K562 (cell line): Measurements from ENCODE around the gene ZNF124. TPM values are rescaled to one million over a fixed set of nuclear protein-coding genes. Genes with fewer than 3 reads are reported as not detected.

Source experiments
- CREM ChIP-seq: IDR thresholded peaks from 2 replicates; pipeline ENCODE4 v1.6.1; 2014; ENCODE audit warnings: antibody characterized with exemption, low read depth
- DACH1 ChIP-seq: fragments of 450-650 bp; IDR thresholded peaks from 2 replicates; pipeline ENCODE4 v1.6.1; 2018; ENCODE audit not compliant: partially characterized antibody
- ESRRA ChIP-seq: fragments of 450-650 bp; IDR thresholded peaks from 2 replicates; pipeline ENCODE4 v1.6.1; 2014; ENCODE audit warnings: low read depth, mild to moderate bottlenecking, moderate library complexity, borderline replicate concordance
- ESRRB ChIP-seq: fragments of 250-450 bp; sonication (Bioruptor Pico); IDR thresholded peaks from 2 replicates; pipeline ENCODE4 v1.5.0; 2020; ENCODE audit warnings: mild to moderate bottlenecking, moderate library complexity, borderline replicate concordance
- GATAD2A ChIP-seq: fragments of 450-650 bp; IDR thresholded peaks from 2 replicates; pipeline ENCODE4 v1.6.1; 2017
- IRF2 ChIP-seq: sonication (generic); formaldehyde crosslinking; IDR thresholded peaks from 2 replicates; pipeline ENCODE4 v1.8.1; 2022; ENCODE audit warnings: mild to moderate bottlenecking, missing genetic modification reagents
- NFE2 ChIP-seq: IDR thresholded peaks from 2 replicates; pipeline ENCODE4 v1.6.1; 2014; ENCODE audit warnings: antibody characterized with exemption, low read depth
- NFIX ChIP-seq: fragments of 250-450 bp; sonication (Bioruptor Pico); IDR thresholded peaks from 2 replicates; pipeline ENCODE4 v1.4.0; 2020; ENCODE audit warnings: low read depth, mild to moderate bottlenecking, moderate library complexity
- SRF ChIP-seq, 2 experiments: fragments of 250-450, 450-650 bp in 1 of 2; sonication (Bioruptor Pico) in 1 of 2; sonication (generic) in 1 of 2; formaldehyde crosslinking; IDR thresholded peaks; 2 replicates each; pipeline versions ENCODE4 v1.5.0 to v1.5.1; 2020 to 2022; ENCODE audit warnings: mild to moderate bottlenecking in 1 of 2, missing genetic modification reagents in 1 of 2
- TEAD4 ChIP-seq, 2 experiments: sonication (generic) in 1 of 2; formaldehyde crosslinking in 1 of 2; IDR thresholded peaks; 2 replicates each; pipeline versions ENCODE4 v1.6.1 to v1.8.0; 2012 to 2022; ENCODE audit warnings: borderline replicate concordance in 1 of 2, inconsistent platforms in 1 of 2, low read length in 1 of 2, mild to moderate bottlenecking in 1 of 2, missing genetic modification reagents in 1 of 2
- ZNF263 ChIP-seq: sonication (generic); formaldehyde crosslinking; IDR thresholded peaks from 2 replicates; pipeline ENCODE4 v1.8.0; 2022; ENCODE audit warnings: mild to moderate bottlenecking, missing genetic modification reagents, borderline replicate concordance
- ZNF780A ChIP-seq: fragments of 250-450 bp; sonication (Bioruptor Pico); IDR thresholded peaks from 2 replicates; pipeline ENCODE4 v1.5.0; 2021; ENCODE audit warnings: mild to moderate bottlenecking
- polyA plus RNA-seq, 8 experiments: library from polyadenylated mRNA; depleted of rRNA in 4 of 8; stranded (reverse) in 5 of 8; unstranded in 3 of 8; fragments of >200 nt; fragmentation: Nextera tagmentation in 2 of 8; fragmentation: Illumina TruSeq in 1 of 8; extraction: Ambion mirVana in 2 of 8; extraction: Trizol in 1 of 8; gene quantifications; 2 replicates each; pipeline versions ENCODE4 v1.2.1 to v1.2.3, GENCODE V29; 2011 to 2014; ENCODE audit warnings: inconsistent platforms in 1 of 8, missing spikeins in 1 of 8
- total RNA-seq, 7 experiments: library from RNA; depleted of rRNA in 6 of 7; stranded (reverse); fragments of >200 nt in 6 of 7; fragmentation: Illumina TruSeq in 2 of 7; extraction: Trizol in 2 of 7; gene quantifications; 2 replicates each; pipeline versions ENCODE4 v1.2.1 to v1.2.3, GENCODE V29; 2011 to 2021; ENCODE audit warnings: low replicate concordance in 1 of 7
- TF ChIP-seq, protein P1 (sequence below): fragments of 450-650 bp; formaldehyde crosslinking; IDR thresholded peaks from 2 replicates; pipeline ENCODE4 v1.4.0; 2020; ENCODE audit warnings: mild to moderate bottlenecking, moderate library complexity
- TF ChIP-seq, protein P2 (sequence below): fragments of 250-450 bp; sonication (Bioruptor Pico); IDR thresholded peaks from 2 replicates; pipeline ENCODE4 v1.8.0; 2021; ENCODE audit warnings: moderate library complexity, mild to moderate bottlenecking, inconsistent platforms
- TF ChIP-seq, protein P3 (sequence below), 2 experiments: fragments of 450-650 bp in 1 of 2; sonication (generic) in 1 of 2; formaldehyde crosslinking in 1 of 2; IDR thresholded peaks; 2 replicates each; pipeline versions ENCODE4 v1.7.1 to v1.9.0; 2016 to 2022; ENCODE audit warnings: inconsistent platforms in 1 of 2, mild to moderate bottlenecking in 1 of 2, missing genetic modification reagents in 1 of 2

The ZNF124 gene
- total and polyA plus RNA-seq, 9 of the 15 experiments (the other 6 are each of a cell fraction or from before 2014, with no cell fraction given): 7.6 to 71.5 (median 20.2) TPM

DNA sequence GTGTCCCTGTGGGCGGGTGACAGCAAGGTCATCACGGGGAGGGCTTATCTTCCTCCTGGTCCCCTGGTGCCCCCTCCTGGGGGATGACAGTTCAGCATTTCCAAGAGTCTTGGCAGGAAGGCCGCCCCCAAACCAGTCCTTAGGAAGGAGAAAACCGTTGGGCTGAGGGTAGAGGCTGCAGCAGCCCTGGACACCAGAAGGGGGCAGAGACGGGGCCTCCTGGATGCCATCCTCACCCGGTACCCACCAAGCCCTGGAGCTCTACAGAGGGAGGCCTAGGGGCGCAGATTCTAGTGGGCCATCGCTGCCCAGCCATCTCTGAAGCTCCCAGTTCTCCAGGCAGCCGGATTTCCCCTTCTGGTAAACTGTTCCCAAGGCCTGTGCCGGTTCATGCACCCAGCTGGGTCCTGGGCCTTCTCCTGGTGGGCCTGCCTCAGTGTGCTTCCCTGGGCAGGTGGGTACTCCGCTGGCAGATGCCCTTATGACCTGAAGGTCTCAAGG lies 52.8 kb downstream of the ZNF124 start (continued):
- no peak for TF ChIP-seq ESRRB
- TF ChIP-seq NFIX: no peak
- TF ChIP-seq SRF (CRISPR knock-in tag; IDR thresholded peaks at IDR 0.05): no peak
- TF ChIP-seq, protein P1, sequence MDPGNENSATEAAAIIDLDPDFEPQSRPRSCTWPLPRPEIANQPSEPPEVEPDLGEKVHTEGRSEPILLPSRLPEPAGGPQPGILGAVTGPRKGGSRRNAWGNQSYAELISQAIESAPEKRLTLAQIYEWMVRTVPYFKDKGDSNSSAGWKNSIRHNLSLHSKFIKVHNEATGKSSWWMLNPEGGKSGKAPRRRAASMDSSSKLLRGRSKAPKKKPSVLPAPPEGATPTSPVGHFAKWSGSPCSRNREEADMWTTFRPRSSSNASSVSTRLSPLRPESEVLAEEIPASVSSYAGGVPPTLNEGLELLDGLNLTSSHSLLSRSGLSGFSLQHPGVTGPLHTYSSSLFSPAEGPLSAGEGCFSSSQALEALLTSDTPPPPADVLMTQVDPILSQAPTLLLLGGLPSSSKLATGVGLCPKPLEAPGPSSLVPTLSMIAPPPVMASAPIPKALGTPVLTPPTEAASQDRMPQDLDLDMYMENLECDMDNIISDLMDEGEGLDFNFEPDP (CRISPR knock-in tag): no peak
- 0 out of 2 replicates have a peak, but pooled peaks have one; percentile 6 for TF ChIP-seq CREM
- TF ChIP-seq, protein P2, sequence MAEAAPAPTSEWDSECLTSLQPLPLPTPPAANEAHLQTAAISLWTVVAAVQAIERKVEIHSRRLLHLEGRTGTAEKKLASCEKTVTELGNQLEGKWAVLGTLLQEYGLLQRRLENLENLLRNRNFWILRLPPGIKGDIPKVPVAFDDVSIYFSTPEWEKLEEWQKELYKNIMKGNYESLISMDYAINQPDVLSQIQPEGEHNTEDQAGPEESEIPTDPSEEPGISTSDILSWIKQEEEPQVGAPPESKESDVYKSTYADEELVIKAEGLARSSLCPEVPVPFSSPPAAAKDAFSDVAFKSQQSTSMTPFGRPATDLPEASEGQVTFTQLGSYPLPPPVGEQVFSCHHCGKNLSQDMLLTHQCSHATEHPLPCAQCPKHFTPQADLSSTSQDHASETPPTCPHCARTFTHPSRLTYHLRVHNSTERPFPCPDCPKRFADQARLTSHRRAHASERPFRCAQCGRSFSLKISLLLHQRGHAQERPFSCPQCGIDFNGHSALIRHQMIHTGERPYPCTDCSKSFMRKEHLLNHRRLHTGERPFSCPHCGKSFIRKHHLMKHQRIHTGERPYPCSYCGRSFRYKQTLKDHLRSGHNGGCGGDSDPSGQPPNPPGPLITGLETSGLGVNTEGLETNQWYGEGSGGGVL (CRISPR knock-in tag): no peak
- TF ChIP-seq NFE2: no peak
- TF ChIP-seq ZNF263 (CRISPR knock-in tag): no peak
- TF ChIP-seq GATAD2A: no peak
- TF ChIP-seq, protein P3, sequence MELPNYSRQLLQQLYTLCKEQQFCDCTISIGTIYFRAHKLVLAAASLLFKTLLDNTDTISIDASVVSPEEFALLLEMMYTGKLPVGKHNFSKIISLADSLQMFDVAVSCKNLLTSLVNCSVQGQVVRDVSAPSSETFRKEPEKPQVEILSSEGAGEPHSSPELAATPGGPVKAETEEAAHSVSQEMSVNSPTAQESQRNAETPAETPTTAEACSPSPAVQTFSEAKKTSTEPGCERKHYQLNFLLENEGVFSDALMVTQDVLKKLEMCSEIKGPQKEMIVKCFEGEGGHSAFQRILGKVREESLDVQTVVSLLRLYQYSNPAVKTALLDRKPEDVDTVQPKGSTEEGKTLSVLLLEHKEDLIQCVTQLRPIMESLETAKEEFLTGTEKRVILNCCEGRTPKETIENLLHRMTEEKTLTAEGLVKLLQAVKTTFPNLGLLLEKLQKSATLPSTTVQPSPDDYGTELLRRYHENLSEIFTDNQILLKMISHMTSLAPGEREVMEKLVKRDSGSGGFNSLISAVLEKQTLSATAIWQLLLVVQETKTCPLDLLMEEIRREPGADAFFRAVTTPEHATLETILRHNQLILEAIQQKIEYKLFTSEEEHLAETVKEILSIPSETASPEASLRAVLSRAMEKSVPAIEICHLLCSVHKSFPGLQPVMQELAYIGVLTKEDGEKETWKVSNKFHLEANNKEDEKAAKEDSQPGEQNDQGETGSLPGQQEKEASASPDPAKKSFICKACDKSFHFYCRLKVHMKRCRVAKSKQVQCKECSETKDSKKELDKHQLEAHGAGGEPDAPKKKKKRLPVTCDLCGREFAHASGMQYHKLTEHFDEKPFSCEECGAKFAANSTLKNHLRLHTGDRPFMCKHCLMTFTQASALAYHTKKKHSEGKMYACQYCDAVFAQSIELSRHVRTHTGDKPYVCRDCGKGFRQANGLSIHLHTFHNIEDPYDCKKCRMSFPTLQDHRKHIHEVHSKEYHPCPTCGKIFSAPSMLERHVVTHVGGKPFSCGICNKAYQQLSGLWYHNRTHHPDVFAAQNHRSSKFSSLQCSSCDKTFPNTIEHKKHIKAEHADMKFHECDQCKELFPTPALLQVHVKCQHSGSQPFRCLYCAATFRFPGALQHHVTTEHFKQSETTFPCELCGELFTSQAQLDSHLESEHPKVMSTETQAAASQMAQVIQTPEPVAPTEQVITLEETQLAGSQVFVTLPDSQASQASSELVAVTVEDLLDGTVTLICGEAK (IDR thresholded peaks at IDR 0.05): no peak
- TF ChIP-seq, protein P3 (CRISPR knock-in tag; IDR thresholded peaks at IDR 0.05): no peak
- TF ChIP-seq DACH1: no peak
- TF ChIP-seq TEAD4 (IDR thresholded peaks at IDR 0.05; ENCODE audit: low read length): no peak
- TF ChIP-seq TEAD4 (CRISPR knock-in tag; IDR thresholded peaks at IDR 0.05; ENCODE audit: borderline replicate concordance): no peak
- TF ChIP-seq ZNF780A: no peak
- peak; percentile 87 for TF ChIP-seq ESRRA
- no peak for TF ChIP-seq IRF2 (CRISPR knock-in tag)
